GM23248 (cell line): ENCODE data around the gene DNTTIP2. TPM values are rescaled to one million over a fixed set of nuclear protein-coding genes. Genes with fewer than 3 reads are reported as not detected.
"Not testable (repeated sequence)": the region's sequence is repeated elsewhere in the genome, so short reads cannot be mapped to it uniquely, and the experiment has no call there.

Experiments
- DNase-seq: peaks from one replicate; pipeline ENCODE4 v3.0.0-alpha.2; 2015
- H2AFZ ChIP-seq: fragments of 200-600 bp; sonication (generic); 2 replicates; pipeline ENCODE4 v1.6.1; 2016; ENCODE audit warnings: antibody characterized with exemption
- H3F3A ChIP-seq: fragments of 200-600 bp; sonication (generic); 2 replicates; pipeline ENCODE4 v1.6.1; 2016; ENCODE audit warnings: mild to moderate bottlenecking, antibody characterized with exemption, mixed run types; ENCODE audit not compliant: insufficient read depth
- H3K27ac ChIP-seq: fragments of 200-600 bp; sonication (generic); 2 replicates; pipeline ENCODE4 v1.5.1; 2016; ENCODE audit warnings: mild to moderate bottlenecking
- H3K27me3 ChIP-seq: fragments of 200-600 bp; sonication (generic); replicated peaks from 2 replicates; pipeline ENCODE4 v1.6.1; 2016; ENCODE audit warnings: mild to moderate bottlenecking; ENCODE audit not compliant: insufficient read depth
- H3K36me3 ChIP-seq: fragments of 200-600 bp; sonication (generic); 2 replicates; pipeline ENCODE4 v1.6.1; 2016; ENCODE audit warnings: low read depth, mild to moderate bottlenecking
- H3K4me1 ChIP-seq: fragments of 200-600 bp; sonication (generic); 2 replicates; pipeline ENCODE4 v1.6.1; 2016; ENCODE audit warnings: mild to moderate bottlenecking; ENCODE audit not compliant: insufficient read depth
- H3K4me2 ChIP-seq: fragments of 200-600 bp; sonication (generic); one replicate; pipeline ENCODE4 v1.6.1; 2016; ENCODE audit warnings: mild to moderate bottlenecking; ENCODE audit not compliant: unreplicated experiment
- H3K4me3 ChIP-seq: fragments of 200-600 bp; sonication (generic); 2 replicates; pipeline ENCODE4 v1.5.1; 2016; ENCODE audit warnings: mild to moderate bottlenecking
- H3K79me2 ChIP-seq: fragments of 200-600 bp; sonication (generic); 2 replicates; pipeline ENCODE4 v1.6.1; 2016; ENCODE audit warnings: mild to moderate bottlenecking; ENCODE audit not compliant: insufficient read depth
- H3K9ac ChIP-seq: fragments of 200-600 bp; sonication (generic); 2 replicates; pipeline ENCODE4 v1.6.1; 2016; ENCODE audit warnings: mild to moderate bottlenecking
- H3K9me2 ChIP-seq: fragments of 200-600 bp; sonication (generic); 2 replicates; pipeline ENCODE4 v1.6.1; 2016; ENCODE audit warnings: mixed run types, mild to moderate bottlenecking, moderate library complexity; ENCODE audit not compliant: insufficient read depth
- H3K9me3 ChIP-seq: fragments of 200-600 bp; sonication (generic); one replicate; pipeline ENCODE4 v1.6.1; 2017; ENCODE audit warnings: low read depth
- H4K20me1 ChIP-seq: fragments of 200-600 bp; sonication (generic); 2 replicates; pipeline ENCODE4 v1.6.0; 2016; ENCODE audit not compliant: insufficient read depth
- EZH2 ChIP-seq: fragments of 200-600 bp; sonication (generic); IDR thresholded peaks from 2 replicates; pipeline ENCODE4 v1.6.1; 2018; ENCODE audit warnings: antibody characterized with exemption, mild to moderate bottlenecking; ENCODE audit not compliant: insufficient read depth, poor library complexity, severe bottlenecking
- EZH2phosphoT487 ChIP-seq: fragments of 200-600 bp; sonication (generic); IDR thresholded peaks from 2 replicates; pipeline ENCODE4 v1.6.1; 2018; ENCODE audit warnings: antibody characterized with exemption, moderate library complexity, mild to moderate bottlenecking, low read depth; ENCODE audit not compliant: insufficient read depth
- WGBS, 2 experiments: methylation state at CpG; one replicate each; pipeline ENCODE4 v1.1.6; 2015 to 2017; ENCODE audit warnings: low lambda C conversion rate in 2 of 2, low coverage in 1 of 2; ENCODE audit errors: missing lambda C conversion rate in 2 of 2; 5-methylcytosine and 5-hydroxymethylcytosine counted together
- in situ Hi-C: fragments of 300-500 bp; cut with MboI; formaldehyde crosslinking; loops from 2 replicates; pipeline ENCODE4 v1.15.0; 2020
- polyA plus RNA-seq: library from polyadenylated mRNA; unstranded; fragments of >200 nt; fragmentation: Nextera tagmentation; extraction: Ambion mirVana; gene quantifications from 2 replicates; pipeline ENCODE4 v1.2.1, GENCODE V29; 2016
- total RNA-seq: library from RNA; depleted of rRNA; stranded (reverse); fragments of >200 nt; shearing (Covaris generic); gene quantifications from 2 replicates; pipeline ENCODE4 v1.2.3, GENCODE V29; 2014

DNTTIP2 gene
- total and polyA plus RNA-seq, 2 experiments from 2014 or later = 31.1 to 62.1 TPM

DNA sequence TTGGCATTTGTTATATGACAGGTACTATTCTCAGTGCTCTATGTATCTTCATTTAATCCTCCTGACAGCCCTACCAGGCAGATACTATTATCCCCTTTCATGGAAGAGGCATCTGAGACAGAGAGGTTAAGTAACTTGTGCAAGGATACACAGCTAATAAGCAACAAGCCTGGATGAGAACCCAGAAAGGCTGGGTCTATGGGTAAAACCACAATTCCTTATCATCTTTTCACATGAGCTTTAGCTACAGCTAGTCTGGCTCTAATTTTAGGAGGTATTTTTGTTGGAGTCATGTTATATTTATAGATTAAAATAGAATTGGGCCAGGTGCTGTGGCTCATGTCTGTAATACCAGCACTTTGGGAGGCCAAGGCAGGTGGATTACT lies 27.7 kb downstream of the DNTTIP2 start:
- Histone ChIP-seq H2AFZ (no peak overlapping the region), H3K9me2 (no peaks in the 10 kb centered on the region), H3K4me2 (no peak overlapping the region), H4K20me1 (no peaks in the 10 kb centered on the region), H3K9ac (no peak overlapping the region), H3F3A (peaks cover 8% of the 10 kb centered on the region; the same call in 1 of the 2 replicates), H3K4me3 (no peak overlapping the region), H3K4me1 (peaks cover 7% of the 10 kb centered on the region; the same call in 1 of the 2 replicates), H3K27ac (no peak overlapping the region), H3K79me2 (no peaks in the 10 kb centered on the region), H3K36me3 (no peaks in the 10 kb centered on the region), H3K9me3 (no peaks in the 10 kb centered on the region), H3K27me3 (no peaks in the 10 kb centered on the region)
- TF ChIP-seq EZH2 = no peak
- no peak for TF ChIP-seq EZH2phosphoT487
- in situ Hi-C loops = no loop called here
- DNase-seq = no peak

GRCh38 chr1:93850687-93851326 lies 28.2 kb downstream of the DNTTIP2 start:
- H3K27ac ChIP-seq, H2AFZ ChIP-seq, H3K79me2 ChIP-seq, H3K27me3 ChIP-seq, H3K36me3 ChIP-seq, H3K9me2 ChIP-seq, H3K9me3 ChIP-seq, in situ Hi-C loops, H3K4me2 ChIP-seq, H3K4me3 ChIP-seq, H4K20me1 ChIP-seq, H3K4me1 ChIP-seq, H3K9ac ChIP-seq: not testable (repeated sequence)
- WGBS, 2 experiments = 18 to 19% methylated on average over 10 of the region's 10 CpGs
- peaks cover 11% of the 10 kb centered on the region for H3F3A ChIP-seq
- DNase-seq = peak; percentile 84

DNA sequence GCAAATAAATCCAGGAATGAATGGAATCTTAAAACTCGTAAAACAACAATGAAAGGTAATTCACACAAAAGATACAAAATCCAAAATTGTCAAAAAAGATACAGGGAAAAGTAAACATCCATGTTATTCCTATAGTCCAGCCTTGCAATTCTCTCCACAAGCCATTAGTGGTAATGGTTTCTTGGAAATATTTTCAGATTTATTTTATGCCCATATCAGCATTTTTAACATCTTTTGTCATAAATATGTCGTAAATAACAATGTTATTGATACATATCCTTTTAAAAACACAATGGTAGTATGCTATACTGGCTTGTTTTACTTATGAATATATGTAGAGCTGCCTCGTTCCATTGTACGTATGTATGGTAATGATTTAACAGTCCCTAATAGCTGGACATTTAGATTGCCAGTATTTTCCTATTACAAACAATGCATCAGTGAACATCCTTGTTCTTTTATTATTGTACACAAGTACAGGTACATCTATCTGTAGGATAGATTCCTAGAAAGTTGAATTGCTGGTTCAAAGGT lies 30.6 kb downstream of the DNTTIP2 start:
- Histone ChIP-seq H3K27ac (peak overlapping the region; percentile 98), H3F3A (peaks cover 33% of the 10 kb centered on the region), H3K4me1 (peaks cover 24% of the 10 kb centered on the region), H3K79me2 (no peaks in the 10 kb centered on the region), H3K27me3 (no peaks in the 10 kb centered on the region), H3K4me3 (peak overlapping the region; percentile 94), H4K20me1 (no peaks in the 10 kb centered on the region), H2AFZ (peak overlapping the region; percentile 98), H3K9ac (peak overlapping the region; percentile 91), H3K9me2 (no peaks in the 10 kb centered on the region), H3K9me3 (no peaks in the 10 kb centered on the region), H3K36me3 (no peaks in the 10 kb centered on the region), H3K4me2 (peak overlapping the region; percentile 93)
- in situ Hi-C loops = loop anchor here (25.0 kb wide), 1 partner anchor 536 kb away; no protein-coding TSS in a partner anchor
- 51% methylated on average over 4 of the region's 4 CpGs for WGBS, 2 experiments
- TF ChIP-seq EZH2 = no peak
- no peak for DNase-seq

GRCh38 chr1:93847811-93848288 lies 31.2 kb downstream of the DNTTIP2 start:
- H3K4me2 ChIP-seq = peak overlapping the region; percentile 93
- peak; percentile 87 for DNase-seq
- no peaks in the 10 kb centered on the region for H3K9me3 ChIP-seq
- WGBS, 2 experiments = 2% methylated on average over 14 to 36 of the region's 36 CpGs
- no peaks in the 10 kb centered on the region for H3K27me3 ChIP-seq
- H3K79me2 ChIP-seq = no peaks in the 10 kb centered on the region
- H3K27ac ChIP-seq = peak overlapping the region; percentile 98
- no peaks in the 10 kb centered on the region for H3K36me3 ChIP-seq
- peaks cover 39% of the 10 kb centered on the region for H3F3A ChIP-seq
- H2AFZ ChIP-seq = peak overlapping the region; percentile 98
- in situ Hi-C loops = loop anchor here (25.0 kb wide), 1 partner anchor 536 kb away; no protein-coding TSS in a partner anchor
- no peaks in the 10 kb centered on the region for H3K9me2 ChIP-seq
- H3K4me1 ChIP-seq = peaks cover 30% of the 10 kb centered on the region
- no peaks in the 10 kb centered on the region for H4K20me1 ChIP-seq
- no peak for TF ChIP-seq EZH2
- TF ChIP-seq EZH2phosphoT487 = no peak
- H3K9ac ChIP-seq = peak overlapping the region; percentile 91
- H3K4me3 ChIP-seq = peak overlapping the region; percentile 94
